ENCODE measurements around the gene STARD9.
"Not testable (repeated sequence)": the region's sequence is repeated elsewhere in the genome, so short reads cannot be mapped to it uniquely, and the experiment has no call there.

The STARD9 gene

GRCh38 chr15:42575188-42576039 is at the start of gene STARD9:
TSS of gene STARD9 (plus strand) at chr15:42575606. CDS start at chr15:42575716, 110 bp downstream.
- no peak for FAIRE-seq

- FAIRE-seq = no peak
Observed at GRCh38 chr15:42528970-42529369, 46.4 kb upstream of the STARD9 start.

DNA sequence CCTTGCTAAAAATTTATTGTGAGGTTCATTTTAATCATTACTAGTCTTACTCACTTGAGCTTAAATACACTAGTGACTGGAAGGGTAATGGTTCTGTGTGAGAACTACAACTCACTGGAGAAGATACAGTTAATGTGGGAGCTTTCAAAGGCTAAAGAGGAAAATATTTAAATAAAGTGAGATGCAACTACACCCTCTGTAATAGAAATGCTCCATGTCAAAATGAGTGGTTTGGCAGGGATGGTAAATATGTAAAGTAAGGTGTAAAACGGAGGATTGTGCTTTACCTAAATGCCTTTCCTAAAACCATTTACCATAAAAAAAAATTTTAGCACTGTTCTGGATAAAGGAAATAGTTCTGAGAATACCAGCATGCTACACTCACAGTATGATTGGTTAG is 42.2 kb upstream of the STARD9 start:
- no peak for FAIRE-seq

GRCh38 chr15:42544853-42545629 is 30.4 kb upstream of the STARD9 start:
- no peak for FAIRE-seq

DNA sequence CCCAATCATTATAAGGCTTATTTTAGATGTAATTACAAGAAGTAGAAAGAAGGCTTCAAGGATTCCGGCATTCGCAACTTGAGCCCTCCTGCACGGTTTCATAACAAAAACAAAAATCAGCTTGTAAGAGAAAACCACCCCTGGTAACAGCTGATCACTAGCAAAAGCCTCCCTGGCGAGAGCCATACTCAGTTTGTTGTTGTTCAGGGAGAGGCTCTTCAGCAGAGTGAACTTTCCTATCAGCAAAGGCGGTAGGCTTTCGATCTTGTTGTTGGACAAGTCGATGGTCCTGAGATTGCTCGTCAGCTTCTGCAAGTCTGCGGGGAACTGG is 27.5 kb upstream of the STARD9 start:
- no peak for FAIRE-seq

- no peak for FAIRE-seq
Observed at GRCh38 chr15:42548249-42549031, 27.0 kb upstream of the STARD9 start, which contains the start of the genes HAUS2 and LRRC57. TSS of gene HAUS2 (plus strand) at chr15:42548838. CDS start at chr15:42548873, 35 bp downstream. TSS of gene LRRC57 (minus strand) at chr15:42548793. CDS start at chr15:42548434, 359 bp downstream.

DNA sequence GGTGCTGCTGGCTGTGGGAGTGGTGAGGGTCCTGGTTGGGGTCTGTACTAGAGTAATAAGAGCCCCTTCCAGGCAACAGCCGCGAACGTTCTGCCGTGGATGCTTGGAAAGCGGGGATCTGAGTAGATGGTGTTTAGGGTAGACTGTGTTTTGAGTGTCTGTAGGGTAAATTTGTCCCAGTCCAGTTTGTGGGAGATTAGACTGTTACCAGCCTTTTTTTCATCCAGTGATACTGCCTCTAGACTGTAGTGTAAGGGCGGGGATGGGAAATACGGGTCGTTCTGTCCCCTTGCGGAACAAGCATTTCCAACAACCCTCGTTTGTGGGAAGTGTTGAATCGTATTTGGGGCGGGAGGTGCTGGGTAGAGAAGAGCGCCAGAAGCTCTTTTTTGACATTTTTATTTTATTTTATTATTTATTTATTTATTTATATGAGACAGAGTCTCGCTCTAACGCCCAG is 26.3 kb upstream of the STARD9 start:
- no peak for FAIRE-seq

- FAIRE-seq = no peak
Observed at GRCh38 chr15:42549741-42550392, 25.5 kb upstream of the STARD9 start.

DNA sequence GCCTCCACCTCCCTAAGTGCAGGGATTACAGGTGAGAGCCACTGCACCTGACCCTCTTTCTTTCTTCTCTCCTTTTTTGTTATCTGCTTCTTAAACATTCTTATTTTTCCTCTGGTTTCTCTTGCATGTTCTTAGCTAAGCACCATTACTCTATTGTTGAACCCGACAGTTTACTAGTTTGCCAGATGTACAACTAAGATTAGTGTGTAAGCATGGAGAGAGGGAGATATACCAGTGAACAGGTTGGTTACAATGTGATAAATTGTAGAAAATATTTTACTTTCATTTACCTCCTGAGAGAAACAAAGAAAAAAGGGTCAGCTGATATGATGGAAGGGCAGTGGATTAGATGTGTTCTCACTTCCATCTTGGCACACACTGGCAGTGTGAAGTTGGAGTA is 21.9 kb upstream of the STARD9 start:
- FAIRE-seq = no peak

DNA sequence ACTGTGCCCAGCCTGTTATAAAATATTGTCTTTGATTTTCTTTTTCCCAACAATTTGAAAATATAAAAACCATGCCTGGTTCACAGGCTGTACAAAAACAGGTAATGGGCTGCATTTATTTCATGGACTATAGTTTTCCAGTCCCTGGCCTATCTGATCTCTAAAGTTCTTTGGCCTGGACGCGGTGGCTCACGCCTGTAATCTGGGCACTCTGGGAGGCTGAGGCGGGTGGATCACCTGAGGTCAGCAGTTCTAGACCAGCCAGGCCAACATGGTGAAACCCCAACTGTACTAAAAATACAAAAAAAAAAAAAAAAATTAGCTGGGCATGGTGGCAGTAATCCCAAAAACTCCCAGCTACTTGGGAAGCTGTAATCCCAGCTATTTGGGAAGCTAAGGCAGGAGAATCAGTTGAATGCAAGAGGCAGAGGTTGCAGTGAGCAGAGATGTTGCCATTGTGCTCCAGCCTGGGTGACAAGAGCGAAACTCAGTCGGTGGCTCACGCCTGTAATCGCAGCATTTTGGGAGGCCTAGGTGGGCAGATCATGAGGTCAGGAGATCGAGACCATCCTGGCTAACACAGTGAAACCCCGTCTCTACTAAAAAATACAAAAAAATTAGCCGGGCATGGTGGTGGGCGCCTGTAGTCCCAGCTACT is 18.7 kb upstream of the STARD9 start:
- FAIRE-seq = not testable (repeated sequence)

- FAIRE-seq = no peak
Observed at GRCh38 chr15:42558739-42559138, 16.7 kb upstream of the STARD9 start.

- no peak for FAIRE-seq
Observed at GRCh38 chr15:42576040-42576594, 711 bp downstream of the STARD9 start.

DNA sequence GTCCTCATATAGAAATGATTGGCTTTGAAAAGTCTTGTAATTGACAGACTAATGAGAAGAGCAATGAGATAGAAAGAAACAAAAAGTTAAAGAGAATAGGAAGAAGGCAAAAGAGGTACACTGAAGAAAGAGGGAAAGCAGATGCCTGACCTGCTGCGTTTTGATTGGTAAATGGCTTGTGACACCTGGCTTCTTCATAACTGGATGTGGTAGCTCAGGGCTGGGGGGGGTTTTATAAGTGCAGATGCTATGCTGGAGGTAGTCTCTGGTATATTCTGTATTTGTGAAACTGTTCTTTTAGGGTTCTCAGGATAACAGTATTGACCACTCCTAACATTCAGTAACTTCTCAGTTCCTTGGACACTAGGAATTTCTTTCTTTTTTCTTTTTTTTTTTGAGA is 1.4 kb downstream of the STARD9 start:
- FAIRE-seq = no peak

GRCh38 chr15:42577514-42578031 is 2.2 kb downstream of the STARD9 start:
- FAIRE-seq = no peak

DNA sequence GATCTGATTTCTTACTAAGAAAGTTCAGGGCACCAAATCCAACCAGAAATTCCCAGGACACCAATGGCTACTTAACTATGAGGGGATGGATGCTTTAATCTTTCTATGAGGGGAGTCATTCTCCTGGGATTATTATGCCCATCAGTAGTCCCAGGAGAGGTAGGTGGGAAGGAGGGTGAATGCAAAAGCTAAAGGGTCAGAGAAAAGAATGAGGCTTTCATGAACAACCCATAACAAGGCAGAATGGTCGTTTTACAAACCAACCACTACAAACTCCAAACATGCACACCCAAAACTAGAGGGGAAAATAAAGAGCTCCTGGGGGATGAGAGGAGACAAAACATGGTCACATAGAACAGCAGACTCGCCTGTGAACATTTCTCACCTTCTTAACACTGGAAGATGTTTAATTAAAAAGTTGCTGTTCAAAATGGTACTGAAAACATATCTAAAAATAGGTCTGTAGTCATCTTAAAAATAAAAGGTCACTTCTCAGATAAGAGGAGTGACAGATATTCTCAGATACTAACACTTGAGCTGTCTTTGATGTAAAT is 3.7 kb downstream of the STARD9 start:
- no peak for FAIRE-seq

- FAIRE-seq = no peak
Observed at GRCh38 chr15:42581272-42581730, 5.9 kb downstream of the STARD9 start.

DNA sequence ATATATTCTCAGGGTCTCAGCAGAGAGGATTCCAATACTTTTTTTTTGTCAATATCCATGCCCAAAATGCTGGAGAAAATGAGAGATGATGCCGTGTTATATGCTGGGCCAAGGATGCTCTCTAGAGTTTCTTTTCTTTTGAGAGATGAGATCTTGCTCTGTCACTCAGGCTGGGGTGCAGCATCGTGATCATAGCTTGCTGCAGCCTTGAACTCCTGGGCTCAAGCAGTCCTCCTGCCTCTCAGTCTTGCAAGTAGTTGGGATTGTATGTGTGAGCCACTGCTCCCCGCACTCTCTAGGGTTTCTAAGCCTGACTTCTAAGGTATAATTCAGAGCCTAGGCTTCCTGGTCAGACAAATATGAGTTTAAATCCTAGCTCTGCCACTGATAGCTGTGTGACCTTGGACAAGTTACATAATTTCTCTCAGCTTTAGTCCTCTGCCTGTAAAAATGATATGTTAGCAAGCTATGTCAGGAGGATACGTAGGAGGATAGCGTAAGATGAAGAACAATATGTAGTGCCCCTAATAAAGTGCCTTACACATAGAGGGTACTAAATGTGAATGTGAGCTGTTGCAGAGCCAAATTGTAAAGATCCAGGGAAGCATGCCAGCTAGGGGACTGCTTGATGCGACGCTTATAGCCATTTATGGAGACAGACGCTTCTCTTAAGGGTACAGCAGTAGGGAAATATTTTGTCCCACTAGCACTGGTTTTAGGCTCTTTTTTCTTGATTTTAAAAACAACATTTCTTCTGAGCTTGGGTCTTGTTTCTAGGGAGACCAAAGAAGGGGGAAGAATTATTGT is 7.4 kb downstream of the STARD9 start:
- FAIRE-seq = no peak

- FAIRE-seq = no peak
Observed at GRCh38 chr15:42584031-42584765, 8.8 kb downstream of the STARD9 start.

GRCh38 chr15:42590619-42591237 is 15.3 kb downstream of the STARD9 start:
- FAIRE-seq = no peak

All from islet of Langerhans (tissue), 1 donor.